HFF-Myc (cell line): ENCODE measurements around the gene SLAMF9.

Experiments
- DNase-seq: peaks from one replicate; pipeline ENCODE4 v3.0.0-alpha.2; 2011; ENCODE audit warnings: low read depth; ENCODE audit errors: extremely low read depth
- H3K4me3 ChIP-seq: replicated peaks from 2 replicates; pipeline ENCODE4 v1.5.1; 2011; ENCODE audit warnings: low read depth, mild to moderate bottlenecking, control low read depth, low read length
- CTCF ChIP-seq: IDR thresholded peaks from 2 replicates; pipeline ENCODE4 v1.5.1; 2012; ENCODE audit warnings: mild to moderate bottlenecking, low read depth, low read length, control low read depth; ENCODE audit errors: missing control alignments

Gene SLAMF9

GRCh38 chr1:159985473-159985872, 31.4 kb upstream of the SLAMF9 start:
- no peak overlapping the region for H3K4me3 ChIP-seq
- no peak for TF ChIP-seq CTCF
- DNase-seq, result no peak

- no peak for TF ChIP-seq CTCF
- no peak for DNase-seq
- no peak overlapping the region for H3K4me3 ChIP-seq
These were observed 29.6 kb upstream of the SLAMF9 start for GRCh38 chr1:159983681-159984080.

- H3K4me3 ChIP-seq, result no peak overlapping the region
- DNase-seq, result no peak
- TF ChIP-seq CTCF, result no peak
These were observed 28.2 kb upstream of the SLAMF9 start for GRCh38 chr1:159982280-159982679.

GRCh38 chr1:159981351-159982055, 27.5 kb upstream of the SLAMF9 start:
- H3K4me3 ChIP-seq, result no peak overlapping the region
- TF ChIP-seq CTCF, result no peak
- no peak for DNase-seq

- no peak overlapping the region for H3K4me3 ChIP-seq
- no peak for DNase-seq
- no peak for TF ChIP-seq CTCF
These were observed 26.7 kb upstream of the SLAMF9 start for GRCh38 chr1:159980786-159981185.

- no peak overlapping the region for H3K4me3 ChIP-seq
- TF ChIP-seq CTCF, result no peak
- no peak for DNase-seq
These were observed 26.0 kb upstream of the SLAMF9 start for GRCh38 chr1:159980076-159980475.

- DNase-seq, result no peak
- H3K4me3 ChIP-seq, result no peak overlapping the region
- no peak for TF ChIP-seq CTCF
These were observed 25.2 kb upstream of the SLAMF9 start for GRCh38 chr1:159979257-159979656.
